OCI-LY7 (cell line): ENCODE results near the gene GUCA1C. TPM values are rescaled to one million over a fixed set of nuclear protein-coding genes. Genes with fewer than 3 reads are reported as not detected.

ENCODE experiments used
- BruUV-seq: library from RNA; stranded (reverse); fragments of 400-500 nt; replicated peaks from 2 replicates; lab custom pipeline; 2021; lab: Mats Ljungman, UMichigan
- CTCF ChIA-PET: fragments of 300-600 bp; sonication (Branson Sonifier 250); formaldehyde crosslinking; loops from one replicate; lab custom pipeline; 2022; ENCODE audit warnings: antibody characterized with exemption; ENCODE audit not compliant: unreplicated experiment; lab: Charles Lee
- POLR2A ChIA-PET: fragments of 300-600 bp; sonication (Branson Sonifier 250); formaldehyde crosslinking; loops from one replicate; lab custom pipeline; 2022; ENCODE audit warnings: antibody characterized with exemption; lab: Charles Lee
- DNase-seq: peaks from one replicate; pipeline ENCODE4 v3.0.0-alpha.2; 2015; ENCODE audit warnings: low spot score
- H2AFZ ChIP-seq: fragments of 200-600 bp; sonication (generic), shearing (Covaris generic); 2 replicates; pipeline ENCODE4 v1.6.1; 2014; ENCODE audit warnings: mild to moderate bottlenecking, antibody characterized with exemption, low read length, moderate library complexity
- H3K27ac ChIP-seq: fragments of 200-600 bp; sonication (generic); 2 replicates; pipeline ENCODE4 v1.5.1; 2014; ENCODE audit warnings: mixed run types, low read depth, mild to moderate bottlenecking, moderate library complexity, low read length, inconsistent platforms; ENCODE audit not compliant: poor library complexity, severe bottlenecking
- H3K36me3 ChIP-seq: fragments of 200-600 bp; sonication (generic); 2 replicates; pipeline ENCODE4 v1.6.1; 2014; ENCODE audit warnings: mild to moderate bottlenecking, antibody characterized with exemption, low read length, moderate library complexity, mixed read lengths; ENCODE audit not compliant: insufficient read depth
- H3K4me1 ChIP-seq: fragments of 200-600 bp; sonication (generic); 2 replicates; pipeline ENCODE4 v1.5.1; 2014; ENCODE audit warnings: mild to moderate bottlenecking, low read length; ENCODE audit not compliant: insufficient read depth, poor library complexity, severe bottlenecking
- H3K4me2 ChIP-seq: fragments of 200-600 bp; sonication (generic); 2 replicates; pipeline ENCODE4 v1.6.1; 2014; ENCODE audit warnings: mild to moderate bottlenecking, low read length
- H3K4me3 ChIP-seq: fragments of 200-600 bp; sonication (generic); 2 replicates; pipeline ENCODE4 v1.5.1; 2014; ENCODE audit warnings: mild to moderate bottlenecking, low read depth, low read length; ENCODE audit not compliant: poor library complexity, severe bottlenecking
- H3K79me2 ChIP-seq: fragments of 200-600 bp; sonication (generic); 2 replicates; pipeline ENCODE4 v1.6.1; 2016; ENCODE audit warnings: low read depth, mild to moderate bottlenecking, low read length, moderate library complexity, mixed read lengths; ENCODE audit not compliant: insufficient read depth
- H3K9me2 ChIP-seq: fragments of 200-600 bp; sonication (generic); 2 replicates; pipeline ENCODE4 v1.6.1; 2016; ENCODE audit warnings: mild to moderate bottlenecking, low read length, mixed read lengths; ENCODE audit not compliant: insufficient read depth
- H3K9me3 ChIP-seq: fragments of 200-600 bp; sonication (generic); 2 replicates; pipeline ENCODE4 v1.6.1; 2014; ENCODE audit warnings: mild to moderate bottlenecking, mixed run types, low read length, mixed read lengths
- H4K20me1 ChIP-seq: fragments of 200-600 bp; sonication (generic); 2 replicates; pipeline ENCODE4 v1.6.1; 2014; ENCODE audit warnings: mild to moderate bottlenecking, antibody characterized with exemption, low read length, moderate library complexity, mixed read lengths; ENCODE audit not compliant: insufficient read depth
- CTCF ChIP-seq: fragments of 200-600 bp; sonication (generic); conservative IDR thresholded peaks from 2 replicates; pipeline ENCODE4 v1.5.1; 2014; ENCODE audit warnings: mild to moderate bottlenecking, antibody characterized with exemption, low read length, moderate library complexity, mixed read lengths
- EZH2phosphoT487 ChIP-seq: fragments of 200-600 bp; sonication (generic); IDR thresholded peaks from 2 replicates; pipeline ENCODE4 v1.6.1; 2018; ENCODE audit warnings: low read depth, borderline replicate concordance, mild to moderate bottlenecking, mixed run types, antibody characterized with exemption, low read length, moderate library complexity, mixed read lengths
- intact Hi-C: fragments of 100-400 bp; cut with micrococcal nuclease; formaldehyde crosslinking; loops from one replicate; pipeline ENCODE4 v1.10.0; 2022; ENCODE audit not compliant: unreplicated experiment
- total RNA-seq, 2 experiments: library from RNA; depleted of rRNA in 1 of 2; stranded (reverse); fragments of >200 nt in 1 of 2; shearing (Covaris generic) in 1 of 2; gene quantifications; 2 replicates each; pipeline ENCODE4 v1.2.3, GENCODE V29; 2014 to 2022

Gene GUCA1C
- total RNA-seq, 2 experiments from 2014 or later = not detected

DNA sequence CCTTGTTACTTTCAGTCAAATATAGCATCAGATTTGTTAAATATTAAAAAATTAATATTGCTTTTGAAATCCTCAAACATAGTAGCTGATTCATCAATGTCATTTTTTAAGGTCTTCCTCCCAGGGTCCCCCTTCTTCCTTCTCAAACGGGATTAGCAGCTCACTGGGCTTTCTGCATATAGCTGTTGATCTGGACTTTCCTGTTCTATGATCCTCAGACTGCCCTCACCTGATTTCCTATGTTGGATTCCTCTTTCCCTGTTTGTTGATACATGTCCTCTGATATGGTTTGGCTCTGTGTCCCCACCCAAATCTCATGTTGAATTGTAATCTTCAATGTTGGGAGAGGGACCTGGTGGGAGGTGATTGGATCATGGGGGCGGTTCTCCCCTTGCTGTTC, 5.8 kb downstream of the GUCA1C start:
- ChIA-PET CTCF (no interaction called here), POLR2A (interaction anchor here (0.7 kb wide), 1 partner anchor 9 kb away, joined by 3 read pairs; no protein-coding TSS in a partner anchor)
- TF ChIP-seq CTCF = no peak
- no peak for TF ChIP-seq EZH2phosphoT487
- no TSS peak for BruUV-seq
- no peaks in the 10 kb centered on the region for H3K4me1 ChIP-seq
- no peak overlapping the region for H2AFZ ChIP-seq
- intact Hi-C loops = no loop called here
- no peaks in the 10 kb centered on the region for H4K20me1 ChIP-seq
- no peaks in the 10 kb centered on the region for H3K9me2 ChIP-seq
- DNase-seq = no peak
- no peak overlapping the region for H3K4me3 ChIP-seq
- no peaks in the 10 kb centered on the region for H3K36me3 ChIP-seq
- H3K9me3 ChIP-seq = no peaks in the 10 kb centered on the region
- no peaks in the 10 kb centered on the region for H3K79me2 ChIP-seq
- H3K4me2 ChIP-seq = no peak overlapping the region
- H3K27ac ChIP-seq = no peak overlapping the region

DNA sequence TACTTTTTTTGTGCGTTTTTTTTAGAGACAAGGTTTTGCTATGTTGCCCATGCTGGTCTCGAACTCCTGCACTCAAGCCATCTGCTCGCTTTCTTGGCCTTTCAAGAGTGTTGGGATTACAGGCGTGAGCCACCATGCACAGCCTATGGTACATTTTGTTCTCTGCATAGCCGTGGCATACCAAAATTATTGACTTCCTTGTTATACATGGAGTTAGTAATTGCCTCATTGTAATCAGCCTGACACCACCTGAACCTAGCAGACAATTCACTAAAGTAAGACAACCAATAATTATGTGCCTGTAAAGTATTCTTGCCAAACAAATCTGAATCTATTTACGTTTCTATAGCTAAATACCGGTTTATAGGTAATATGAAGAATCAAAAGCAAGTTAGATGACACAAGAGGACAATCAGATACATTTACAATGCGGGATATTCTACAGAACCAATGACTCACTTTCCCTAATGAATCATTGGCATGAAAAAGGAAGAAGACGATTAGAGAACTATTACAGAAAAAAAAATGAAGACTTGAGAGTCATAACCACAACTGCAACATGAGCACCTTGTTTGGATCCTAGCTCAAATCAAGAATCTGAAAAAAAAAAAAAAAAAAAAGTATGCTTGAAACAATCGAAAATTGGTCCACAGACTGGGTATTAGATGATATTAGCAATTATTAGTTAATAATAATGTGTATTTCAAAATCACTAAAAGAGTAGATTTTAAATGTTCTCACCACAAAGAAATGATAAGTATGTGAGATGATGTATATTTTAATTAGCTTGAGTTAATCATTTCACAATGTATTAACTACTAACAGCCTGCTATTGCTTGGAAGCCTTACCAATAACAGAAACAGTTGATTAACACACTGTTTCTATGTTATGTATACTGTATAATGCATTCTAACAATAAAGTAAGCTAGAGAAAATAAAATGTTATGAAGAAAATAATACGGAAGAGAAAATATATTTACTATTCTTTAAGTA, 7.1 kb downstream of the GUCA1C start:
- H3K4me2 ChIP-seq = no peak overlapping the region
- CTCF ChIA-PET = no interaction called here

More for the DNA sequence above, 7.1 kb downstream of the GUCA1C start:
- no peak overlapping the region for H3K4me3 ChIP-seq
- H3K4me1 ChIP-seq = no peaks in the 10 kb centered on the region
- no peaks in the 10 kb centered on the region for H4K20me1 ChIP-seq
- H3K27ac ChIP-seq = no peak overlapping the region
- intact Hi-C loops = no loop called here
- DNase-seq = no peak
- no peaks in the 10 kb centered on the region for H3K79me2 ChIP-seq
- H3K9me3 ChIP-seq = no peaks in the 10 kb centered on the region
- no peaks in the 10 kb centered on the region for H3K36me3 ChIP-seq
- no TSS peak for BruUV-seq
- H3K9me2 ChIP-seq = no peaks in the 10 kb centered on the region
- POLR2A ChIA-PET = interaction anchor here (0.6 to 0.7 kb wide), 3 partner anchors 266 to 819 kb away, joined by 3 to 4 read pairs (median 4); no protein-coding TSS in a partner anchor
- no peak overlapping the region for H2AFZ ChIP-seq
- TF ChIP-seq EZH2phosphoT487 (no peak), CTCF (no peak)
